ENCODE data around the gene LINC01488. TPM values are rescaled to one million over a fixed set of nuclear protein-coding genes. Genes with fewer than 3 reads are reported as not detected.

Gene LINC01488
- total RNA-seq, 2 experiments from 2014 or later, result not detected

- Mint-ChIP-seq H3K9me3 (no peaks in the 10 kb centered on the region), H3K4me1 (ENCODE audit: low read depth) (peaks cover 3% of the 10 kb centered on the region), H3K36me3 (ENCODE audit: low read depth) (no peaks in the 10 kb centered on the region), H3K27me3 (peaks cover 12% of the 10 kb centered on the region), H3K4me3 (no peak overlapping the region), H3K27ac (no peak overlapping the region)
- H3K36me3 ChIP-seq (ENCODE audit: insufficient read depth, low read length), result no peaks in the 10 kb centered on the region
- ATAC-seq (ENCODE audit: poor library complexity) (no peak), DNase-seq (no peak)
- POLR2A ChIA-PET, result no interaction called here
- no peak overlapping the region for H3K27ac ChIP-seq (ENCODE audit: low read depth in 1 of 2, low read length in 2 of 2)
- no peak for TF ChIP-seq CTCF (IDR thresholded peaks at IDR 0.05)
- intact Hi-C loops (cut with DNase I, micrococcal nuclease), result no loop called here
- no peak overlapping the region for H3K4me3 ChIP-seq (ENCODE audit: low read length)
- H3K4me1 ChIP-seq (ENCODE audit: insufficient read depth, low read length), result no peaks in the 10 kb centered on the region
- CTCF ChIA-PET, result no interaction called here
- H3K9me3 ChIP-seq (ENCODE audit: control insufficient read depth in 1 of 2, insufficient read depth in 1 of 2, low read length in 2 of 2), result peaks cover 0 to 7% of the 10 kb centered on the region in 2 experiments
- no peaks in the 10 kb centered on the region for H3K27me3 ChIP-seq (ENCODE audit: control insufficient read depth in 1 of 2, insufficient read depth in 2 of 2, low read length in 2 of 2)
Measured at GRCh38 chr11:69496202-69496557, 14.7 kb downstream of the LINC01488 start.

GRCh38 chr11:69496631-69497220, 15.3 kb downstream of the LINC01488 start:
- ATAC-seq (ENCODE audit: poor library complexity) (no peak), DNase-seq (no peak)
- H3K9me3 ChIP-seq (ENCODE audit: control insufficient read depth in 1 of 2, insufficient read depth in 1 of 2, low read length in 2 of 2), result peaks cover 0 to 3% of the 10 kb centered on the region in 2 experiments
- no peak overlapping the region for H3K4me3 ChIP-seq (ENCODE audit: low read length)
- intact Hi-C loops (cut with DNase I, micrococcal nuclease), result no loop called here
- no peak overlapping the region for H3K4me3 Mint-ChIP-seq
- POLR2A ChIA-PET, result no interaction called here
- H3K9me3 Mint-ChIP-seq, result no peaks in the 10 kb centered on the region
- no peaks in the 10 kb centered on the region for H3K36me3 Mint-ChIP-seq (ENCODE audit: low read depth)
- H3K27me3 ChIP-seq (ENCODE audit: control insufficient read depth in 1 of 2, insufficient read depth in 2 of 2, low read length in 2 of 2), result no peaks in the 10 kb centered on the region
- CTCF ChIA-PET, result no interaction called here
- H3K4me1 ChIP-seq (ENCODE audit: insufficient read depth, low read length), result no peaks in the 10 kb centered on the region
- TF ChIP-seq CTCF (IDR thresholded peaks at IDR 0.05), result no peak
- H3K27me3 Mint-ChIP-seq, result peaks cover 12% of the 10 kb centered on the region
- no peaks in the 10 kb centered on the region for H3K36me3 ChIP-seq (ENCODE audit: insufficient read depth, low read length)
- H3K27ac Mint-ChIP-seq, result no peak overlapping the region
- no peak overlapping the region for H3K27ac ChIP-seq (ENCODE audit: low read depth in 1 of 2, low read length in 2 of 2)
- peaks cover 3% of the 10 kb centered on the region for H3K4me1 Mint-ChIP-seq (ENCODE audit: low read depth)

- H3K4me3 ChIP-seq (ENCODE audit: low read length), result no peak overlapping the region
- no peak overlapping the region for H3K27ac ChIP-seq (ENCODE audit: low read depth in 1 of 2, low read length in 2 of 2)
- H3K9me3 ChIP-seq (ENCODE audit: control insufficient read depth in 1 of 2, insufficient read depth in 1 of 2, low read length in 2 of 2), result no peaks in the 10 kb centered on the region
- no peak overlapping the region for H3K27ac Mint-ChIP-seq
- no peak for TF ChIP-seq CTCF (IDR thresholded peaks at IDR 0.05)
- DNase-seq, result no peak
- no peaks in the 10 kb centered on the region for H3K9me3 Mint-ChIP-seq
- ChIA-PET CTCF (no interaction called here), POLR2A (no interaction called here)
- H3K27me3 ChIP-seq (ENCODE audit: control insufficient read depth in 1 of 2, insufficient read depth in 2 of 2, low read length in 2 of 2), result no peaks in the 10 kb centered on the region
- no peaks in the 10 kb centered on the region for H3K4me1 ChIP-seq (ENCODE audit: insufficient read depth, low read length)
- H3K36me3 ChIP-seq (ENCODE audit: insufficient read depth, low read length), result no peaks in the 10 kb centered on the region
- peaks cover 12% of the 10 kb centered on the region for H3K27me3 Mint-ChIP-seq
- no peak for ATAC-seq (ENCODE audit: poor library complexity)
- intact Hi-C loops (cut with DNase I, micrococcal nuclease), result no loop called here
- H3K4me3 Mint-ChIP-seq, result no peak overlapping the region
- no peaks in the 10 kb centered on the region for H3K36me3 Mint-ChIP-seq (ENCODE audit: low read depth)
- peaks cover 3% of the 10 kb centered on the region for H3K4me1 Mint-ChIP-seq (ENCODE audit: low read depth)
Measured at GRCh38 chr11:69497221-69497787, 15.8 kb downstream of the LINC01488 start.

Data from CD4-positive, alpha-beta T cell (primary cell).